Putamen (tissue), 1 donor: ENCODE data around the gene PROC.

Source experiments
- DNase-seq: peaks from one replicate; pipeline ENCODE4 v3.0.0-alpha.2; 2016; ENCODE audit warnings: low spot score

The PROC gene

GRCh38 chr2:127418300-127419111, at the start of gene PROC:
Gene PROC (plus strand): TSS chr2:127418427. CDS start chr2:127419943, 1,516 bp downstream.
- no peak for DNase-seq

- no peak for DNase-seq
Measured at GRCh38 chr2:127370010-127370409, 48.2 kb upstream of the PROC start.

GRCh38 chr2:127371037-127371436, 47.2 kb upstream of the PROC start:
- DNase-seq, result no peak

- no peak for DNase-seq
Measured at GRCh38 chr2:127373362-127374083, 44.7 kb upstream of the PROC start.

- no peak for DNase-seq
Measured at GRCh38 chr2:127376257-127376656, 42.0 kb upstream of the PROC start.

GRCh38 chr2:127377262-127377661, 41.0 kb upstream of the PROC start:
- DNase-seq, result no peak

GRCh38 chr2:127378720-127379119, 39.5 kb upstream of the PROC start:
- no peak for DNase-seq

- no peak for DNase-seq
Measured at GRCh38 chr2:127379712-127380355, 38.4 kb upstream of the PROC start.

- no peak for DNase-seq
Measured at GRCh38 chr2:127381762-127382161, 36.5 kb upstream of the PROC start.

GRCh38 chr2:127382831-127383230, 35.4 kb upstream of the PROC start:
- DNase-seq, result no peak

- DNase-seq, result no peak
Measured at GRCh38 chr2:127384529-127384928, 33.7 kb upstream of the PROC start.

GRCh38 chr2:127386246-127386645, 32.0 kb upstream of the PROC start:
- DNase-seq, result no peak

GRCh38 chr2:127386764-127387654, 31.2 kb upstream of the PROC start:
- DNase-seq, result peak; percentile 90

- peak; percentile 93 for DNase-seq
Measured at GRCh38 chr2:127387655-127388422, 30.4 kb upstream of the PROC start, which contains the start of gene MAP3K2. Gene MAP3K2 (minus strand): TSS chr2:127387975. CDS start chr2:127343129, 44,846 bp downstream.

- no peak for DNase-seq
Measured at GRCh38 chr2:127388423-127389164, 29.6 kb upstream of the PROC start.

GRCh38 chr2:127389778-127390435, 28.3 kb upstream of the PROC start:
- DNase-seq, result no peak

GRCh38 chr2:127392133-127392827, 25.9 kb upstream of the PROC start:
- no peak for DNase-seq

- no peak for DNase-seq
Measured at GRCh38 chr2:127392828-127393578, 25.2 kb upstream of the PROC start.
